AG09319 (cell line): ENCODE data around the gene LRRTM4.

Experiments
- DNase-seq: peaks from one replicate; pipeline ENCODE4 v3.0.0-alpha.2; 2010; ENCODE audit warnings: low read depth; ENCODE audit errors: extremely low read depth
- TF ChIP-seq, protein P1 (sequence below): IDR thresholded peaks from 2 replicates; pipeline ENCODE4 v1.5.1; 2011; ENCODE audit warnings: low read depth, mild to moderate bottlenecking, inconsistent platforms, low read length, moderate library complexity

Gene LRRTM4

DNA sequence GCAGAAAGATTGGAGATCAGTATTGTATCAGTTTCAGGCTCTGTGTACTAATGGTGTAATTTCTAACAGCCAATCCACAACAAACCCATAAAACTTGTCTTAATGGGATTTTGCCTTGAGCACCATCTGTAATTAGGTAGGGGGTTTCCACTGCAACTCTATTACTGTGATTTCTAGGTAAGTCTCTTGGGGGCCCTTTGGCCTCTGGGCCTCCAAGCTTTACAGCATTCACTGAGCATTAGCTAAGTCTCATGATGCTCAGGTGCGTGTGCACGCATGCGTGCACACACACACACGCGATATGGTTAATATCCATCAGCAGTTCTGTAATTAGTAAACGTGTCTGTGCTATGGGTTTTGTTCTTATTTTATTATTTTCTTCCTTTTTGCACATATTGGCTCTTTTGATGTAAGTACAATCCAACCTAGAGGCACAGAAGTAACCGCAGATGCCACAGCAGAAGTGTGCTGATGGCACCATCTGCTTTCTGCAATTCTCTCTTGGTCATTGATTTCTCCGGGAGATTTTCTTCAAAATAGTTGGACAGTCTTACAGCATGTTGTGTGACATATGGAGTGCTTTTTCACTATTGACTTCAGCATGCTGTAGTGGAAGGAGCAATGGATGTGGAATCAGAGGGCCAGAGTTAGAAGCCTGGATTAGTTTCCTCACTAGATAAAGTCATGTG lies 592.0 kb downstream of the LRRTM4 start:
- DNase-seq: no peak
- TF ChIP-seq, protein P1, sequence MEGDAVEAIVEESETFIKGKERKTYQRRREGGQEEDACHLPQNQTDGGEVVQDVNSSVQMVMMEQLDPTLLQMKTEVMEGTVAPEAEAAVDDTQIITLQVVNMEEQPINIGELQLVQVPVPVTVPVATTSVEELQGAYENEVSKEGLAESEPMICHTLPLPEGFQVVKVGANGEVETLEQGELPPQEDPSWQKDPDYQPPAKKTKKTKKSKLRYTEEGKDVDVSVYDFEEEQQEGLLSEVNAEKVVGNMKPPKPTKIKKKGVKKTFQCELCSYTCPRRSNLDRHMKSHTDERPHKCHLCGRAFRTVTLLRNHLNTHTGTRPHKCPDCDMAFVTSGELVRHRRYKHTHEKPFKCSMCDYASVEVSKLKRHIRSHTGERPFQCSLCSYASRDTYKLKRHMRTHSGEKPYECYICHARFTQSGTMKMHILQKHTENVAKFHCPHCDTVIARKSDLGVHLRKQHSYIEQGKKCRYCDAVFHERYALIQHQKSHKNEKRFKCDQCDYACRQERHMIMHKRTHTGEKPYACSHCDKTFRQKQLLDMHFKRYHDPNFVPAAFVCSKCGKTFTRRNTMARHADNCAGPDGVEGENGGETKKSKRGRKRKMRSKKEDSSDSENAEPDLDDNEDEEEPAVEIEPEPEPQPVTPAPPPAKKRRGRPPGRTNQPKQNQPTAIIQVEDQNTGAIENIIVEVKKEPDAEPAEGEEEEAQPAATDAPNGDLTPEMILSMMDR: no peak

GRCh38 chr2:76928026-76928425 lies 594.1 kb downstream of the LRRTM4 start:
- TF ChIP-seq, protein P1: no peak
- no peak for DNase-seq

DNA sequence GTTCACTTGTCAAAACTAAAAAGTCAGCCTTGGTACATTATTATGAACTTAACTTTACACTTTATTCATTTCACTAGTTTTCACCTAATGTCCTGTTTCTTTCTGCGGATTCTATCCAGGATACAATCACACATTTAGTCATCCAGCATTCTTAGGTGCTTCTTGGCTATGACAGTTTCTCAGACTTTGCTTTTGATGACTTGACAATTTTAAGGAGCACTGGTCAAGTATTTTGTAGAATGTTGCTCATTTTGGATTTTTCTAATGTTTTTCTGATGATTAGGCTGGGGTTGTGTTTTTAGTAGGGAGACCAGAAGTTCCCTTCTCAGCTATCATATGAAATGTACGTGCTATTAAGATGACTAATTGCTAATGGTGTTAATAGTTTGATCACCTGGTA lies 601.2 kb downstream of the LRRTM4 start:
- no peak for DNase-seq
- TF ChIP-seq, protein P1: no peak

DNA sequence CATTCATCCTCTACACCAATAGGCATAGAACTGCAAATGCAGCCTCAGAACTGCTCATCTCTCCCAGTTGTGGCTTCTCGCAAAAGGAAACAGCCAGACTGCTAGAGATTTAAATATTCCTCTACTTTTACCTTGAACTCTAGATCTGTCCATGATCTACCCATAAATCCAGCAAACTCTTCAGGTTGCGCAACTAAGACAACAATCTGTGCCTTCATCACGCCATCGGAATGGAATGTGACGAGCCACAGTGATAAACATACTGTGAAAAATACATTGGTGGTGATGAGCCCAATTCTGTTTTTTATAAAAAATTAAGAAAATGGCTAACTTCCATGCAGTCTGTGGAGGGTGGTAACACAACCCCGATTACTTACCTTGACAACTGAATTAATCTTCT lies 626.7 kb downstream of the LRRTM4 start:
- no peak for DNase-seq
- TF ChIP-seq, protein P1: no peak

GRCh38 chr2:76870581-76870980 lies 651.6 kb downstream of the LRRTM4 start:
- TF ChIP-seq, protein P1: no peak
- no peak for DNase-seq

DNA sequence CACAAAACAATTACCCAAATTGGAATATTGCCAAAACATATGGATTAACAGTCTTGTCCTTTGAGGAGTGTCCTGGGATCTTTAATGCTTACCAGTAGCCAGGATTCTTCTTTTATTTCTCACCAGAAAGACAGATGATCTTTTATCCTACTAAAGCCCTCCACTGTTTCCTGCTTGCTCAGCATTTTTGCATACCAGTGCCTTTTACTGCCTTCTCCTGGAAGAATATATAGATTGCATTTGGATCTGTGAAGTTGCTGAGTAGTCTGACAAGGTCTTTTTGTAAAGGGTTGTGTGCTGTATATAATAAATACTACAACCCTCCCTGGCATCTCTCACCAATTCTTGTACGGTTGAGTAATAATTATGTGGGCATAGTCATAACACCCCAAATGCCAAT lies 652.2 kb downstream of the LRRTM4 start:
- TF ChIP-seq, protein P1: no peak
- DNase-seq: no peak

DNA sequence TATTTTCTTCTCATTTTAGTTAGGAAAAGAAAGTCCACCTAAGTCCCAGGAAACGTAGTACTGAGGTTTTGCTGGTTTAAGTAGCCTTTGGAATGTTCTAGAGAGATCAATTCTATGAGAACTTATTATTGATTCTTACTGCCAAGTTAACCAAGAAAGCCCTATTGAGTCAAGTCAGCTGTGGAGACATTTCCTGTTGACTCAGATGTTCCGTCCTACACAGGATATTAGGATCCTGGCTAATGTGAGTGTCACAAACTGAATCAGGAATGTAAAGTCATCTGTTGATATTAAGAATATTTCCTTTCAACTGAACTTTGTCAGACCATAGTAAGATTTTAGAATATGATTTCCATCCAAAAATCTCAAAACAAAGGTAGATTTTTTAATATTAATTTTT lies 654.3 kb downstream of the LRRTM4 start:
- TF ChIP-seq, protein P1: no peak
- no peak for DNase-seq
